Astrocyte (in vitro differentiated cells and primary cell): ENCODE data around the gene SH3BP1.

Experiments used
- CTCF ChIP-seq: IDR thresholded peaks from 2 replicates; pipeline ENCODE4 v1.5.1; 2011; ENCODE audit warnings: low read depth, mild to moderate bottlenecking, inconsistent platforms, low read length, moderate library complexity; ENCODE audit not compliant: insufficient read depth
- EZH2 ChIP-seq: IDR thresholded peaks from 2 replicates; pipeline ENCODE4 v1.6.1; 2012; ENCODE audit warnings: mild to moderate bottlenecking, low read length, inconsistent platforms; ENCODE audit not compliant: insufficient read depth

- TF ChIP-seq CTCF (no peak), EZH2 (no peak)
These were observed 2.6 kb upstream of the SH3BP1 start for GRCh38 chr22:37636949-37637273.
